Caco-2 (cell line): ENCODE data around the gene FYTTD1. TPM values are rescaled to one million over a fixed set of nuclear protein-coding genes. Genes with fewer than 3 reads are reported as not detected.

Experiments used
- BruUV-seq: library from RNA; stranded (reverse); fragments of 400-500 nt; replicated peaks from 2 replicates; lab custom pipeline; 2021; lab: Mats Ljungman, UMichigan
- CTCF ChIA-PET: fragments of 300-600 bp; sonication (Branson Sonifier 250); formaldehyde crosslinking; loops from one replicate; lab custom pipeline; 2022; ENCODE audit warnings: antibody characterized with exemption; lab: Charles Lee
- POLR2A ChIA-PET: fragments of 300-600 bp; sonication (Branson Sonifier 250); formaldehyde crosslinking; loops from one replicate; lab custom pipeline; 2022; ENCODE audit warnings: antibody characterized with exemption; lab: Charles Lee
- DNase-seq, 2 experiments: peaks; one replicate each; pipeline versions ENCODE4 v3.0.0 to v3.0.0-alpha.2; 2020 to 2022
- H3K27me3 ChIP-seq: replicated peaks from 2 replicates; pipeline ENCODE4 v1.6.0; 2011; ENCODE audit warnings: low read length; ENCODE audit not compliant: control insufficient read depth, insufficient read depth
- H3K36me3 ChIP-seq: 2 replicates; pipeline ENCODE4 v1.5.1; 2011; ENCODE audit warnings: low read length; ENCODE audit not compliant: control insufficient read depth, insufficient read depth
- H3K4me1 ChIP-seq: fragments of 250-450 bp; sonication (Bioruptor Pico); 2 replicates; pipeline ENCODE4 v1.5.1; 2020; ENCODE audit warnings: mild to moderate bottlenecking
- H3K4me3 ChIP-seq: 2 replicates; pipeline ENCODE4 v1.5.1; 2011; ENCODE audit warnings: low read depth, mild to moderate bottlenecking, control low read depth, low read length
- H3K9me3 ChIP-seq: fragments of 250-450 bp; sonication (Bioruptor Pico); 2 replicates; pipeline ENCODE4 v1.5.1; 2020; ENCODE audit warnings: mild to moderate bottlenecking, moderate library complexity
- H3K27ac Mint-ChIP-seq: one replicate; pipeline ENCODE4 v1.8.0; 2022; ENCODE audit warnings: mixed read lengths; ENCODE audit not compliant: unreplicated experiment
- H3K27me3 Mint-ChIP-seq: one replicate; pipeline ENCODE4 v1.8.0; 2022; ENCODE audit warnings: mixed read lengths; ENCODE audit not compliant: insufficient read depth, unreplicated experiment
- H3K36me3 Mint-ChIP-seq: one replicate; pipeline ENCODE4 v1.8.0; 2022; ENCODE audit warnings: mild to moderate bottlenecking, mixed read lengths; ENCODE audit not compliant: insufficient read depth, unreplicated experiment
- H3K4me1 Mint-ChIP-seq: one replicate; pipeline ENCODE4 v1.8.0; 2022; ENCODE audit warnings: low read depth, mixed read lengths; ENCODE audit not compliant: unreplicated experiment
- H3K4me3 Mint-ChIP-seq: one replicate; pipeline ENCODE4 v1.8.0; 2022; ENCODE audit warnings: mild to moderate bottlenecking, moderate library complexity, mixed read lengths; ENCODE audit not compliant: unreplicated experiment
- H3K9me3 Mint-ChIP-seq: one replicate; pipeline ENCODE4 v1.8.0; 2022; ENCODE audit warnings: mixed read lengths; ENCODE audit not compliant: unreplicated experiment
- intact Hi-C: fragments of 100-400 bp; cut with micrococcal nuclease; formaldehyde crosslinking; loops from one replicate; pipeline ENCODE4 v1.10.0; 2022; ENCODE audit not compliant: unreplicated experiment
- total RNA-seq: library from RNA; stranded (reverse); gene quantifications from 2 replicates; pipeline ENCODE4 v1.2.3, GENCODE V29; 2022
- TF ChIP-seq, protein P1 (sequence below), 2 experiments: fragments of 200-600 bp in 1 of 2; IDR thresholded peaks; 1 replicate in 1 of 2; 2 replicates in 1 of 2; pipeline versions ENCODE4 v1.5.1 to v1.8.0; 2011 to 2022; ENCODE audit warnings: antibody characterized with exemption in 1 of 2, control low read depth in 1 of 2, inconsistent platforms in 1 of 2, low read depth in 1 of 2, low read length in 1 of 2, mild to moderate bottlenecking in 1 of 2, moderate library complexity in 1 of 2; ENCODE audit not compliant: insufficient read depth in 1 of 2, severe bottlenecking in 1 of 2, unreplicated experiment in 1 of 2

Gene FYTTD1
- total RNA-seq, 1 experiment from 2014 or later, result 41.6 TPM

- POLR2A ChIA-PET, result no interaction called here
- Mint-ChIP-seq H3K9me3 (no peaks in the 10 kb centered on the region), H3K36me3 (peaks cover 14% of the 10 kb centered on the region), H3K27ac (no peak overlapping the region), H3K27me3 (no peaks in the 10 kb centered on the region), H3K4me1 (peaks cover 7% of the 10 kb centered on the region), H3K4me3 (no peak overlapping the region)
- BruUV-seq, result no TSS peak
- H3K4me3 ChIP-seq, result no peak overlapping the region
- TF ChIP-seq, protein P1, sequence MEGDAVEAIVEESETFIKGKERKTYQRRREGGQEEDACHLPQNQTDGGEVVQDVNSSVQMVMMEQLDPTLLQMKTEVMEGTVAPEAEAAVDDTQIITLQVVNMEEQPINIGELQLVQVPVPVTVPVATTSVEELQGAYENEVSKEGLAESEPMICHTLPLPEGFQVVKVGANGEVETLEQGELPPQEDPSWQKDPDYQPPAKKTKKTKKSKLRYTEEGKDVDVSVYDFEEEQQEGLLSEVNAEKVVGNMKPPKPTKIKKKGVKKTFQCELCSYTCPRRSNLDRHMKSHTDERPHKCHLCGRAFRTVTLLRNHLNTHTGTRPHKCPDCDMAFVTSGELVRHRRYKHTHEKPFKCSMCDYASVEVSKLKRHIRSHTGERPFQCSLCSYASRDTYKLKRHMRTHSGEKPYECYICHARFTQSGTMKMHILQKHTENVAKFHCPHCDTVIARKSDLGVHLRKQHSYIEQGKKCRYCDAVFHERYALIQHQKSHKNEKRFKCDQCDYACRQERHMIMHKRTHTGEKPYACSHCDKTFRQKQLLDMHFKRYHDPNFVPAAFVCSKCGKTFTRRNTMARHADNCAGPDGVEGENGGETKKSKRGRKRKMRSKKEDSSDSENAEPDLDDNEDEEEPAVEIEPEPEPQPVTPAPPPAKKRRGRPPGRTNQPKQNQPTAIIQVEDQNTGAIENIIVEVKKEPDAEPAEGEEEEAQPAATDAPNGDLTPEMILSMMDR (IDR thresholded peaks at IDR 0.05; ENCODE audit: insufficient read depth in 1 of 2, low read depth in 1 of 2, low read length in 1 of 2, severe bottlenecking in 1 of 2, unreplicated experiment in 1 of 2), result no peak
- DNase-seq, result peak in 1 of 2 experiments; percentile 43
- no peaks in the 10 kb centered on the region for H3K9me3 ChIP-seq
- intact Hi-C loops, result no loop called here
- H3K36me3 ChIP-seq, result no peaks in the 10 kb centered on the region
- no peaks in the 10 kb centered on the region for H3K27me3 ChIP-seq
- CTCF ChIA-PET, result no interaction called here
- H3K4me1 ChIP-seq, result peaks cover 8% of the 10 kb centered on the region; the same call in 1 of the 2 replicates
Observed at GRCh38 chr3:197787412-197787811, 37.7 kb downstream of the FYTTD1 start.

GRCh38 chr3:197789309-197789708 is 39.6 kb downstream of the FYTTD1 start:
- POLR2A ChIA-PET, result no interaction called here
- Histone ChIP-seq H3K9me3 (no peaks in the 10 kb centered on the region), H3K27me3 (no peaks in the 10 kb centered on the region), H3K4me1 (peaks cover 8% of the 10 kb centered on the region; the same call in 1 of the 2 replicates), H3K36me3 (no peaks in the 10 kb centered on the region), H3K4me3 (no peak overlapping the region)
- H3K4me1 Mint-ChIP-seq, result peaks cover 7% of the 10 kb centered on the region
- CTCF ChIA-PET, result no interaction called here
- peaks cover 12% of the 10 kb centered on the region for H3K36me3 Mint-ChIP-seq
- no peak overlapping the region for H3K4me3 Mint-ChIP-seq
- H3K27ac Mint-ChIP-seq, result no peak overlapping the region
- H3K9me3 Mint-ChIP-seq, result no peaks in the 10 kb centered on the region
- no TSS peak for BruUV-seq
- no peaks in the 10 kb centered on the region for H3K27me3 Mint-ChIP-seq
- intact Hi-C loops, result no loop called here
- DNase-seq, result no peak
- TF ChIP-seq, protein P1 (IDR thresholded peaks at IDR 0.05; ENCODE audit: insufficient read depth in 1 of 2, low read depth in 1 of 2, low read length in 1 of 2, severe bottlenecking in 1 of 2, unreplicated experiment in 1 of 2), result no peak

- Histone ChIP-seq H3K4me3 (no peak overlapping the region), H3K36me3 (no peaks in the 10 kb centered on the region), H3K9me3 (no peaks in the 10 kb centered on the region), H3K27me3 (no peaks in the 10 kb centered on the region), H3K4me1 (peaks cover 8% of the 10 kb centered on the region; the same call in 1 of the 2 replicates)
- Mint-ChIP-seq H3K9me3 (no peaks in the 10 kb centered on the region), H3K27me3 (no peaks in the 10 kb centered on the region), H3K4me3 (peak overlapping the region; percentile 93), H3K27ac (no peak overlapping the region), H3K36me3 (peaks cover 9% of the 10 kb centered on the region), H3K4me1 (peaks cover 7% of the 10 kb centered on the region)
- ChIA-PET POLR2A (no interaction called here), CTCF (no interaction called here)
- no peak for DNase-seq
- TF ChIP-seq, protein P1 (IDR thresholded peaks at IDR 0.05; ENCODE audit: insufficient read depth in 1 of 2, low read depth in 1 of 2, low read length in 1 of 2, severe bottlenecking in 1 of 2, unreplicated experiment in 1 of 2), result no peak
- BruUV-seq, result no TSS peak
- intact Hi-C loops, result no loop called here
Observed at GRCh38 chr3:197790033-197790432, 40.4 kb downstream of the FYTTD1 start.
